SHP77 treated with DMSO at 0.1 percent for 48 hours (cell line): ENCODE results near the gene TBL1Y.
"Not testable (repeated sequence)": the region's sequence is repeated elsewhere in the genome, so short reads cannot be mapped to it uniquely, and the experiment has no call there.

ENCODE experiments used
- DNase-seq: peaks from one replicate; lab custom pipeline; 2025; lab: John Stamatoyannopoulos, UW

The TBL1Y gene

DNA sequence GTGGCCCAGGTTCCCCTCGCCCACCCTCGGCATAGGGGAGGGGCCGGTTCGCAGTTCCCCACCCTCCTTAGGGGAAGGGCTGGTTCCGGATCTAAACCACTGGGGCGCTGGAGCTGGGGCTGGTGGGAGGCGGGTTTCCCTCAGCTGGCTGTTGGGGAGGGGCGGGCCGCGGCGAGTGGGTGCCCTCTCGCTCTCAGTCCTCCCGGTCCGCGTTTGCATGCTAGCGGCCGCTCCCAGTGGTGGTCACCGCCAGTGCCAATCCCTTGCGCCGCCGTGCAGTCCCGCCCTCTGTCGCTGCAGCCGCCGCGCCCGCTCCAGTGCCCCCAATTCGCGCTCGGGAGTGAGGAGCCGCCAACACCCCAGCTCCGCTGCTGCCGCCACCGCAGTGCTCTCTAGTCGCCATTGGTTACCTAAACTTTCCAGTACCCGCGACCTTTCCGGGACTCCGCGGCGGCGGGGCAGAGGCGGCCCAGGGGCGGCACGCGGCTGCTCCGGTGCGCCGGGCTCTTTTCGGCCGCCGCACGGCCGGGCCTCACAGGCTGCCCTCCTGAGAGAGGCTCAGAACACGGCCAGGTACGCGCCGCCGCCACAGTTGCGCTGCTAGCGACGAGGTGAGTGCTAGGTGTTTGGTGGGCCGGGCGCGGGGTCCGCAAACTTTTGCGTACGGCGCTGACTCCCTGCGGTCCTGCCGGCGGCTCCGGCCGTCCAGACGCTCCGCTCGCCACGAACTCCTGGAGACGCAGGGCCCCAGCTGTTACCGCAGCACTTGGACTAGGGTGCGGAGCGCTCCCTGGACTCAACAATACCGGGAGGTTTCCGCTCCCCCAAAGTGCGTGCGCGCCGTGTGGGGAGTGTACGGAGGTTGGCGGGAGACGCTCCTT is at the start of gene TBL1Y:
TBL1Y (plus strand) TSS at position 326 of the 881 bp plus-strand sequence. CDS start 114,388 bp downstream, outside the sequence.
- DNase-seq, result no peak

DNA sequence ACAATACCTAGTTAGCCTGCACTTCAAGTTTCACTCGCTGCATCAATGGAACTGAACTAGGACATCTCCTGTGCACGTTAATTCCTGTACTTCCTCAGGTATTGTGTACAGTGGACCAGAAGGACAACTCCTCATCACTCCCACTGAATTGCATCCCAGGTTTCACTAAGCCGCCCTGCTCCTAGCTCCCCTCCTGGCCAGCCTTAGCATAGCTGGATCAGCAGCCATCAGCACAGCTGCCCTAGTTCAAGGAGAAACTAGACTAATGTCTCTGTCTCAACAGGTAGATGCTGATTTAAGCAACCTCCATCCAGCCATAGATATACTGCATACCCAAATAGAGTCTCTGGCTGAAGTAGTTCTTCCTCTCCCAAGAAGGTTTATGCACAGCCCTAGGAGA is 16.0 kb upstream of the TBL1Y start:
- DNase-seq, result no peak

DNA sequence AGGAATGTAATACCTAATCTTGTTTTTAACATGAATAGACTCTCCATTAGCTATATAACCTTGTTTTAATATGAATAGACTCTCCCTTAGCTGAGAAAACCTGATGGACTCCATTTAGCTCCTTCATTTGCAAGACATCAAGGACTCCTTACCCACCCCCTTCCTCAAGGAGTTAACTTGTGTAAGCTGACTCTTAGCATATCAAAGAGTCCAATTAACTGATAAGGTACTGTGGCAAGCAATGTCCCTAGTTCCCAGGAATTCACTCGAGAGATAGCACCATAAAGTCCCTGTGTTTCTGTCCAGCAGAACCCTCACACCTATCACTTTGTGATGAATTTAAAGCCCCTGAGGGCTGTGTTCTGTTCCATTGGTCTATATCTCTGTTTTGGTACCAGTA is 15.3 kb upstream of the TBL1Y start:
- no peak for DNase-seq

DNA sequence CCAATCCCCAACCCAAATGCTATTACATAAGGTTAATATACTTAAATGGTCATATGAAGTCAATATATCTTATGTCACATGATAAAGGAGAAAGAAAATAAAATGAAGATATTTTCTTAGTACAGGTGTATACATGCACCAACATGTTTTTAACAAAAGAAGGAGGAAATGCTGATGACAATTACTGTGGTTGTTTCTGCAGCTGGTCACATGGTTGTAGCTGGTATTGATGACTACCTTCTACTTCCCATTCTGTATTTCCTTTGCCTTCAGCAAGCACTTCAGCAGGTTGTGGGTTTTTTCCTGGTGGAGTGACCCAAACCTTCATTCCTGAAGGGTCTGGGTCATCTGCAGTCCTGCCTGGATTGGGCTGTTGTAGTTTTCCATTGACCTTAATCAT is 8.4 kb upstream of the TBL1Y start:
- not testable (repeated sequence) for DNase-seq

DNA sequence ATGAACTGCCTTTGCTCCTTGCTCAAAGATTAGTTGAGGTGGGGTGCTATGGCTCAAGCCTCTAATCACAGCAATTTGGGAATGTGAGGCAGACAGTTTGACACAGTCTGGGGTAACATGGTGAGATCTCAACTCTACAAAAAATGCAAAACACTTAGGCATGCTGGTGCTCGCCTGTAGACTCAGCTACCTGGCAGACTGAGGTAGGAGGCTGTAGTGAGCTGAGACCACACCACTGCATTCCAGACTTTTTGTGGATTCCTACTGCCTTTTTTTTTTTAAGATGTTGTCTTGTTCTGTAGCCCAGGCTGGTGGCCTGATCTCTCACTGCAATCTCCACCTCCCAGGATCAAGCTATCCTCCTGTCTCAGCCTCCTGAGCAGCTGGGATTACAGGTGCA is 2.9 kb upstream of the TBL1Y start:
- DNase-seq, result no peak

DNA sequence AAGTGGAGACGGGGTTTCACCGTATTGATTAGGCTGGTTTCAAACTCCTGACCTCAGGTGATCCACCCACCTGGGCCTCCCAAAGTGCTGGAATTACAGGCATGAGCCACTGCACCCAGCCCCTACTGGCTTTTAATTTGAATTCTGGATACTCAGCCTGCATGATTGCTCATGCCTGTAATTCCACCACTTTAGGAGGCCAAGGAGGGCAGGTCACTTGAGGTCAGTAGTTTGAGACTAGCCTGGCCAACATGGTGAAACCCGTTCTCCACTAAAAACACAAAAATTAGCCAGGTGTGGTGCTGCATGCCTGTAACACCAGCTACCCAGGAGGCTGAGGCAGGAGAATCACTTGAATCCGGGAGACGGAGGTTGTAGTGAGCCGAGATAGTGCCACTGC is 2.5 kb upstream of the TBL1Y start:
- not testable (repeated sequence) for DNase-seq

DNA sequence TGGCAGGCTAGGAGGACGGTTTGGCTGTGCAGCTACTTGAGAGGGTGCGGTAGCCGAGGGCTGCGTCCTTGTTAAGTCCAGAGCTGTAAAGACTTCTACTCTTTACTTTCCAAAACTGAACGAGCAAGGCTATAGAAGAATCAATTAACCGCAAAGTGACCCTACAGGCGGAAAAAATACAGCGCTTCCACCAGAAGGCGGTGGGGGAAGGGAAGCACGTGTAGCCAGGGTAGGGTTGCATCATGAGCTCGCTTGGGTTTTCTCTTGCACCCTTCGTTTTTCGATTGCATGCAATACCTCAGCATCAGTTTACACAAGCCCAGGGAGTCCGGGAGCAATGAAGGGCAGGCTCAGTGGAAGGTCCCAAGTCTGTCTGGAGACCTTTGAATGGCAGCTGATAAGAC is 1.4 kb upstream of the TBL1Y start:
- DNase-seq, result no peak

DNA sequence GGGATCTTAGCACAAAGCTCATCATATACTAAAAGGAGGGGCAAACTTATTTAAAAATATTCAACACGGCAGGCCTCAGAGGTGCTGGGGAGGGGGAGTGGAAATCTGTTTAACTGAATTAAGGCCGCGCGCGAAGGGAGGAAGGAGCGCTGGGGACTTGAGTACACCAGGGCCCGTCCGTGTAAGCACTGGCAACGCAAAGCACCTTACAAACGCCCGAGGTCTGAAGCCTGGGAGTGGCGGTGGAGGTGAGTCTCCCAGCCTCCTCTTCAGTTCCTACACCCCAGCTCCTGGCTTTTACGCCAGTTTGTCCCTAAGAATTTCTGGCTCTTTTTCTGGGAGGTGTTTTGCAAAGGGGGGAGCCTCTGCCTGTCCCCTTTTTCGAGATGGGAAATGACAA is 641 bp upstream of the TBL1Y start:
- DNase-seq, result no peak

DNA sequence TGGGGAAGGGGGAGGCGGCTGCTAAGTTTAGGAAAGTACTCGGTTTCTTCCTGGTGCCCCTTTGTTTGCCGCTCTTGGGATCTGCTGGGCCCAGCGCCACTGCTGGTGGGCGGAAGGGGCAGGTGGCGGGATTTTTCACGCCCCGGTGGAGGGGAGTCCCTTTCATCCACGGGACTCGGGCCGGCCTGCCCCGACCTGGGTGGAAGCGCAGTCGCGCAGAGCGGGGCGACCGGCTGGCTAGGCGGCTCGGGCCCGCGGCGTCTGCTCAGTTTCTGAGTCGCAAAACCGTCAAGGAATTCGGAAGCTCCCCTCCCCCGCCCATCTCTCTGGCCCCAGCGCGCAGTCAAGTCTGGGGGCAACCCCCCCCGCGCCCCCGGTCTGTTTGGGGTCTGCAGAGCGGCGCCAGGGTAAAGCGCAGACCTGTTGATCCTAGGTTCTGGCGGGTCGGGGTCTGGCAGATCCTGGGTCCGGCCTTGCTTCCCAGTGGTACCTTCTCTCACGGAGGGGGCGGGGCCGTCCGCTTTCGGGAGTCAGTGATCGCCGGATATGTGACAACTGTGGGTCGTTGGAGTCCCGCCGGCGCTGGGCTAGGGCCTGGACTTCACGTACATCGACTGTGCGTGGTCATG is 870 bp downstream of the TBL1Y start, which contains the start of gene AMELY:
AMELY (minus strand) TSS at position 500 of the 629 bp plus-strand sequence. CDS start 39,144 bp downstream, outside the sequence.
- DNase-seq, result no peak

DNA sequence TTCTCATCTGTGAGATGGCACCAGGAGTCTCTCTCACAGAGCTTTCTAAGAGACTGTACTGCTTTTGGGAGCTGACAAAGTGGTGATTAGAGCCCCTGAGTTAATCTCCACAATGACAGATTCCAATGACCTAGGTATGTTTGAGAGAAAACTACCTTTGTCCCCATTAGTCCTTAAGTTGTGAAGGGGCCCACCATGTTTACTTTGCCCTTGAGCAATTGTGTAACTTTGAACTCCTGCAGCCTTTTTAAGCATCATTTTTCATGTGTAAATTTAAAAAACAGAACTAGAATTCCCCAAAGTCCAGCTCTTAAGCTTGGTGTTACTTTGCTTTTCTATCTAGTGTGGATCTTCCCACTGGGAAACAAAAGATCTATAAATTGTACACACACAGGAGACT is 2.9 kb downstream of the TBL1Y start:
- no peak for DNase-seq

DNA sequence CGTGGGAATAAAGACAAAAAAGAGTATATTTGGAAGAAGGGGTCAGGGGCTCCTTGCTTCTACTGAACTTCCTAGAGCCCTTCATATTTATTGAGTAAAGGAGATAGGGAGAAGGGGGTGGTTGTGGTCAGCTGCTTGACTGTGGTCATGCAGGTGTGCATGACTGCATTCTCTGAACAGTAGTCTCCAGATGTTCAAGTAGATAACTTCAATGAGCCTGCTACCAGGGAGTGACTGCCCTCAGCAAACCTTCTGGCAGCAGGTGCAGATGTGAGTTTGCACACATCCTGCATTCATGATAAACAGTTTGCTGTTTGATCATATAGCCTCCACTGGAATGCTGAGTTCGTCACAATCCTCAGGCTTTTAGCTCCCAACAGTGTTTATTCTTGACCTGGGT is 10.6 kb downstream of the TBL1Y start:
- DNase-seq, result no peak

DNA sequence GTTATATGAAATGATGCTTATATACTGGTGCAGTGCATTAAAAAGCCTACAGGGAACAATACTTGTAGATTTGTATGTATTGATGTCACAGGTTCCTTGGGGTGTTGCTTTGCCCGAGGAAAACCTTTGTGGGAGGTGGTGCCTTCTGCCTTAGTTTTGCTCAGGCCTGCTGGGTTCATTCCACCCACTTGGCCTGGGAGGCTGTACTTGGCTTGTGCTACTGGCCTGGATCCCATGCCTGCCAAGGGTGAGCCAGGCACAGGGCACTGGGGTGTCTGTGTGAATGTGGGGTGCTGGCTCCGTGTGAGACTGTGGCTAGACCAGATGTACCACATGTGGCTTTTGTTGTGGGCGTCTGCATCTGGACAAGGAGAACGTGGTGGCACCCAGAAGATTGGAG is 17.8 kb downstream of the TBL1Y start:
- DNase-seq, result no peak

DNA sequence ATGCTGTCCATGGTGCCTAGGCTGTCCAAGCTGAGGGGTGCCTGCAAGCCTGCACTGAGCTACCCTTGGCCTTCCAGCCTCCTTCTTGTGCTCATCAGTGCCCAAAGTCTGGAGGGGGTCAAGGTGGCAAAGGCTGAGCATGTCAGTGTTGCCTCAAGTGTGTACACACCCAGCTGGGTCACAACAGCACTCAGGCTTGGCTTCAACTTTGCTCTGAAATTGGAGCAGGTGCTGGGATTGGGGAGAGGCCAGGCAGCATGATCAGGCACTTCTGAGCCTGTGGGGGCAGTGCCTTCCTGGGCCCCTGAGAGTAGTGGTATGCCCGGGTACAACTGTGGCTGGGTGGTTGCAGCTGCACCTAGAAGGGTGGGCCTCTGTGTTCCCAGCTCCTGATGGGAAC is 18.7 kb downstream of the TBL1Y start:
- no peak for DNase-seq

DNA sequence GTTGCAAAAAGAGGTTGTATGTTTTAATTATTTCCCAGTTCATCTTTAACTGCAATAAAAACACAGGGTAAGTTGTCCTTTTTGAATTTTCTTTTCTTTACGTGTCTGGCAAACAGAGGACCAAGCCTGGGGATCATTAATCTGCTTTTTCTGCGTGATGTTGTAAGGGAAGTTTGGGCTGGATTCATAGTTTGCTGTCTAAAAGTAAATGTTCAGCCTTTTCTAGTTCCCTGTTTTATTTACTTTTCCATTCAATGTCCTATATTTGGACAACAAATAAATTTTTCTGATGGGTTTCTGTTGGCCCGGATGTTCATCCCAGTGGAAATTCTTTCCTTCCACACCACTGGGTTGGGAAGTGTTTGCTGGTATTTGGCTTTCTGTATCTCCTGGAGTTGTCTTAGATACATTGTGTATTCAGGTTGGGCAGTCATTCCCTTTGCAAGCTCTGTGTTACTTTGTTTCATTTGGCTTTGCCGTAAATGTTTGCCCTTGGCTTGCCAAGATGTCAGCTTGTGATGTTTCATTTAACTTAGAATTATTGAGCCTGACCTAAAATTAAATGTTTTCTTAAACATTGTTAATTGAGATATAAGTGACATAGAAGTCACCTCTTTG is 21.4 kb downstream of the TBL1Y start:
- DNase-seq, result no peak

DNA sequence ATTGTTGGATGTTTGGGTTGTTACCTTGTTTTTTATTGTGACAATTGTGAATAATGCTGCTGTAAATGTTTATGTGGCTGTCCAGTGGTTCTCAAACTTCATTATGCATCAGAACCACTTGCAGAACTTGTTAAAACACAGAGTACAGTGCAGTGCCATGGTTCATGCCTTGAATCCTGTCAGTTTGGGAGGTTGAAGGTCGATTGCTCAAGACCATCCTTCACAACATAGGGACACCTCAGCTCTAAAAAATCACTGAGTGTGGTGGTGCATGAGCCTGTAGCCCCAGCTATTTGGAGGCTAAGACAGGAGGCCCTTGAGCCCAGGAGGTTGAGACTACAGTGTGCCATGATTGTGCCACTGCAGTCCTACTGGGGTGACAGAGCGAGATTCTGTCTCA is 25.0 kb downstream of the TBL1Y start:
- no peak for DNase-seq

DNA sequence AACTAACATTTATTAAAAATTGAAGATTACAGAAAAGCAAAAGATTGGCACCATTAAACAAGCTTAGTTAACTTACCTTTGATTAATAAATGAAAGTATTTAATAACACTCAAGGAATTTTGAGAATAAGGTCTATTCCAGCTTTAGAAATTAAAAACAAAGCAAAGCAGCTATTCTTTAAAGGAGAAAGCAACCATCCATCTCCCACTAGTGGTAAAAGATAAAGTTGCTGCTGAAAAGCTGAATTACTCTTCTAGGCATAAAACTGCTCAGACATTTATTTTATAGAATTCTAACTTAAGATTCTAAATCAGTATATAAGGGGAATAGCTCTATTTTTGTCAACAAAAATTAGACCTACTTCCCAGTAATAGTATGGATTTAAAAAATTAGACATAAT is 37.2 kb downstream of the TBL1Y start:
- DNase-seq, result no peak

DNA sequence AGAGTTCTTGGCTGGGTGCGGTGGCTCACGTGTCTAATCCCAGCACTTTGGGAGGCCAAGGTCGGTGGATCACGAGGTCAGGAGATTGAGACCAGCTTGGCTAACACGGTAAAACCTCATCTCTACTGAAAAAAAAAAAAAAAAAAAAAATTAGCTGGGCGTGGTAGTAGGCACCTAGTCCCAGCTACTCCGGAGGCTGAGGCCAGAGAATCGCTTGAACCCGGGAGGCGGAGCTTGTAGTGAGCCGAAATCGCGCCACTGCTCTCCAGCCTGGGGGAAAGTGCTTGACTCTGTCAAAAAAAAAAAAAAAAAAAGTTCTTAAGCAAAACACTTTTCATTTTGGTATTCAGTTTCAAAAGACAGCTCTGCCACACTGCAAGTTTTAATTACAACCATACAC is 37.9 kb downstream of the TBL1Y start:
- no peak for DNase-seq

DNA sequence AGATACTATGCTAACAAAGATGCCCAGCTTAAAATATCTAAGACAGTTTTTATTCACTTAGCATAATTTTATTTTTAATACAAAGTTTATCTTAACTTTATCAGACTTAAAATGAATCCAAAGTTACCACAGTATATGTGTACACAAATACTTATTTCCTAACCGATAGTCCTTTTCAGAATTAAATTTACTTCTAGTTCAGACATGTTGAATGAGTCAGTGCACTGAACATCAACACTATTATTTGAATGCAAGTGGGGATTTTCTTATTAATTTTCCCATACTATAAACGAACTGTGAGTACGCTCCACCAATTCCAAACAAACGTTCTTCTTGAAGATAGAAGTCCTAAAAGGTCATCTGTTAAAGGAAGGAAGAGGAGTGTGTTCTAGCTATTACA is 39.5 kb downstream of the TBL1Y start:
- DNase-seq, result no peak

DNA sequence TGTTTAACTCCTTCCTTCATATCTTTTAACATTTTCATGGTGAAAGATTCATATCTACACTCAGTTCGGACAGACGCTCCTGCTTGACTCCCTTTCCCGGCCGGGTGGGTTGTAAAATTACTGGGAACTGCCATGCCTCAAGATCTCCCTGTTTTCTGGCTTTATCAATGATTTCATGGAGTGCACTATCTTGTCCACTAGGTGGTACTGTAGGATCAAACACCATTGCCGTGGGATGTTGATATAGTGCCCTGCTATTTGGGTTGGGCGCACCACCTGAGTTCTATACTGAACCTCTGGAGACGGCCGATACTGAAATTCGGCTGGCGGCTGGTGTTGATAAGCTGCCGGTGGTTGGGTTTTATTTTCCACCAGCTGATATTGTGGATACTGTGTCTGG is 54.2 kb downstream of the TBL1Y start:
- no peak for DNase-seq

DNA sequence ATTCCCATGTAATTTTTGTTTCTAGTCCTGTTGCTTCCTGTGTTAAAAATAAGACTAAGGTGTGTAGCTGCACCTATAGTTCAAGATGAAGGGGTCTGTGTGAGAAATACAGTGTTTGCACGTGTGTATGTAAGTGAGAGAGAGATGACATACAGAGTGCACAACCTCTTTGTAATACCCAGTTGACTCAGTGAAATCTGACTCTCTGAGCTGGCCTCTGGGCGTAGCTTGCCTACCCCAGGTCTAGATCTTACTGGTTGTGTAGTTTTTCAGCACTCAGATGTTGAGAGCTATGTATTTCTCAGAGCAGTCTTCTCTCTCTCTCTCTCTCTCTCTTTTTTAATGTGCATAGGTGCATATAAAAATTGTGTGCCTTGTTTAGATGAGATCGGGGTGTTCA is 56.0 kb downstream of the TBL1Y start:
- no peak for DNase-seq

DNA sequence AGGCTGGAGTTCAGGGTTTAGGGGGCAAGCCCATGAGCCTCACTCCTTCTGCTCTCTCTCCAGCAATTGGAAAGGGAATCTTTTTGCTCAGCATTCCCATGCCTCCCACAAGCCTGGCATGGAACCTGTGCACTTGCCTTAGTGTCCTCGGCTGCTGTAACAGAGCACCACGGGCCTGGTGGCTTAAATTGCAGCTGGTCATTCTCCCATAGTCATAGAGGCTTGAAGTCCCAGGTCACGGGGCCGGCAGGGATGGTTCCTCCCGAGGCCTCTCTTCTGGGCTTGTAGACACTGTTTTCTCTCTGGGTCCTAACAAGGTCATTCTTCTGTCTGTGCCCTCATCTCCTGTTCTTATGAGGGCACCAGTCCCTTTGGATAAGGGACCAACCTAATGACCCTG is 57.2 kb downstream of the TBL1Y start:
- no peak for DNase-seq

DNA sequence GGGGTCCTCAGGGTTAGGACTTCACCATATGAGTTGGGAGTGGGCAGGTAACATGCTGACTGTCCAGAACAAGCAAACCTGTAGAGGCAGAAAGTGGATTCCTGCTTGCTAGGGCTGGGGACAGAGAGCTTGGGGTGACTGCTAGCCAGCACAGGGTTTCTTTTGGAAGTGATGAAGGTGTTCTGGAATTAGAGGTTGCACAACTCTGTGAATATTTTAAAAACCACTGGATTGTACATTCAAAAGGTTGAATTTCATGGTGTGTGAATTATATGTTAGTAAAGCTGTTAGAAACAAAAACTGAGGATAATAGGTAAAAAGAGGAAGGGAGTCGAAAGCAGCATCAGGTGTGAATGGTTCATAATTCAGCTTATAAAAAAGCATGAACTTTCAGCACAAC is 57.7 kb downstream of the TBL1Y start:
- no peak for DNase-seq

DNA sequence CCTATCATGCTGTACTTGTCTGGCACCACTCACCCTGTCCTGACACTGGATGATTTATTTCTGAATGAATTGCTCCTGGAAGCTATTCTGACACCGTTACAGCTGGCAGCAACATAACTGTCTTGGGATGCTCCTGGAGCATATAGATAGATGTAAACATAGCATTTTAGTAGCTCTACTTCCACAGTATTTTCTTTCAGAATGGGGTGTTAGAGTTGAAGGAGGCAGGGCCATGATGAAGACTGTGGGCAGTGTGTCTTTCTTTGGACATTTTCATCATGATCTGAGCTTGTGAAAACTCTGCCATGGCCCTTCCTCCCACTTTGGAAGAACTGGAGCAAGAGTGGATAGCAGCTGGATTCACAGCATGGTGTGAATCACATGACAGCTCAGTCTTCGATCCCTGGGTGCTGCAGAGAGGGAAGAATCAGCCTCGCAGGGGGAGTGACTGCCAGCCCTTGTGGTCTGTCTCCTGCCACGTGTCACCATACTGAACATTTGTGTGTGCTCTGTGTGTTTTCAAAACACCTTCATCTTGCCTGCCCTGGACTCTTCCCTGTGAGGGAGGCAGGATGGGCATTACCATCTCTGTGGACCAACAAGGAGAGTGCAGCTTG is 61.9 kb downstream of the TBL1Y start:
- DNase-seq, result no peak
